Naive thymus-derived CD4-positive, alpha-beta T cell (primary cell): ENCODE data around the gene TNK2. TPM values are rescaled to one million over a fixed set of nuclear protein-coding genes. Genes with fewer than 3 reads are reported as not detected.
"Not testable (repeated sequence)": the region's sequence is repeated elsewhere in the genome, so short reads cannot be mapped to it uniquely, and the experiment has no call there.

Experiments
- ATAC-seq: fragments of 150-1000 bp; cut with Tn5 transposase; 2 replicates; pipeline ENCODE4 v1.10.0; 2021; ENCODE audit warnings: mild to moderate bottlenecking, moderate library complexity
- CTCF ChIA-PET: fragments of 350-600 bp; sonication (Branson Sonifier 250); formaldehyde crosslinking; loops from one replicate; lab custom pipeline; 2021; ENCODE audit warnings: antibody characterized with exemption; lab: Charles Lee
- POLR2A ChIA-PET: fragments of 350-600 bp; sonication (Branson Sonifier 250); formaldehyde crosslinking; loops from one replicate; lab custom pipeline; 2021; ENCODE audit warnings: antibody characterized with exemption, inconsistent platforms; lab: Charles Lee
- DNase-seq, 9 donors: peaks; one replicate each; pipeline versions ENCODE4 v3.0.0 to v3.0.0-alpha.2; 2020 to 2022; ENCODE audit warnings: mixed read lengths in 1 of 9
- H3K27ac ChIP-seq: one replicate; pipeline ENCODE4 v1.7.0; 2013; ENCODE audit warnings: mild to moderate bottlenecking, low read depth, low read length, moderate library complexity
- H3K27me3 ChIP-seq, 2 donors: one replicate each; pipeline ENCODE4 v1.7.0; 2013; ENCODE audit warnings: low read length in 2 of 2, mild to moderate bottlenecking in 2 of 2, moderate library complexity in 2 of 2; ENCODE audit not compliant: control insufficient read depth in 2 of 2, insufficient read depth in 2 of 2
- H3K36me3 ChIP-seq, 3 experiments: 1 replicate in 2 of 3; 2 replicates in 1 of 3; pipeline ENCODE4 v1.7.0; 2013; ENCODE audit warnings: low read length in 3 of 3, mild to moderate bottlenecking in 3 of 3, moderate library complexity in 1 of 3; ENCODE audit not compliant: insufficient read depth in 3 of 3, control insufficient read depth in 2 of 3
- H3K4me1 ChIP-seq, 2 donors: one replicate each; pipeline ENCODE4 v1.7.0; 2013; ENCODE audit warnings: low read length in 2 of 2, mild to moderate bottlenecking in 2 of 2, moderate library complexity in 1 of 2; ENCODE audit not compliant: control insufficient read depth in 2 of 2, insufficient read depth in 2 of 2
- H3K4me3 ChIP-seq: 2 replicates; pipeline ENCODE4 v1.7.0; 2013; ENCODE audit warnings: mild to moderate bottlenecking, low read length
- H3K9me3 ChIP-seq, 3 experiments: 1 replicate in 2 of 3; 2 replicates in 1 of 3; pipeline ENCODE4 v1.7.0; 2013; ENCODE audit warnings: low read length in 3 of 3; ENCODE audit not compliant: control insufficient read depth in 2 of 3
- H3K27ac Mint-ChIP-seq, 9 donors: one replicate each; pipeline ENCODE4 v1.8.0; 2020 to 2022; ENCODE audit warnings: mixed read lengths in 9 of 9, mild to moderate bottlenecking in 8 of 9, moderate library complexity in 5 of 9, inconsistent platforms in 2 of 9
- H3K27me3 Mint-ChIP-seq, 5 donors: one replicate each; pipeline ENCODE4 v1.8.0; 2021 to 2022; ENCODE audit warnings: mixed read lengths in 5 of 5, mild to moderate bottlenecking in 1 of 5
- H3K36me3 Mint-ChIP-seq, 5 donors: one replicate each; pipeline ENCODE4 v1.8.0; 2020 to 2022; ENCODE audit warnings: mixed read lengths in 5 of 5, mild to moderate bottlenecking in 3 of 5, inconsistent platforms in 1 of 5
- H3K4me1 Mint-ChIP-seq, 7 donors: one replicate each; pipeline ENCODE4 v1.8.0; 2020 to 2022; ENCODE audit warnings: mixed read lengths in 7 of 7, mild to moderate bottlenecking in 3 of 7, inconsistent platforms in 1 of 7
- H3K4me3 Mint-ChIP-seq, 10 donors: one replicate each; pipeline ENCODE4 v1.8.0; 2020 to 2022; ENCODE audit warnings: mild to moderate bottlenecking in 10 of 10, mixed read lengths in 10 of 10, moderate library complexity in 6 of 10, inconsistent platforms in 2 of 10
- H3K9me3 Mint-ChIP-seq, 11 donors: one replicate each; pipeline ENCODE4 v1.8.0; 2020 to 2022; ENCODE audit warnings: mixed read lengths in 11 of 11, mild to moderate bottlenecking in 4 of 11, inconsistent platforms in 1 of 11, moderate library complexity in 1 of 11
- intact Hi-C, 2 donors: fragments of 100-400 bp; cut with micrococcal nuclease; formaldehyde crosslinking; loops; one replicate each; pipeline ENCODE4 v1.15.1; 2023
- polyA plus RNA-seq, 2 donors: library from polyadenylated mRNA; unstranded; fragments of 300-500 nt; fragmentation: Illumina TruSeq; gene quantifications; one replicate each; pipeline ENCODE4 v1.2.3, GENCODE V29; 2021
- total RNA-seq, 6 experiments: library from RNA in 5 of 6; stranded (reverse) in 5 of 6; gene quantifications; 1 replicate in 5 of 6; 2 replicates in 1 of 6; pipeline ENCODE4 v1.2.3 and lab custom pipeline; 2021 to 2026

The TNK2 gene
- total and polyA plus RNA-seq, 7 experiments from 2014 or later, result 2.0 to 196 (median 184) TPM

DNA sequence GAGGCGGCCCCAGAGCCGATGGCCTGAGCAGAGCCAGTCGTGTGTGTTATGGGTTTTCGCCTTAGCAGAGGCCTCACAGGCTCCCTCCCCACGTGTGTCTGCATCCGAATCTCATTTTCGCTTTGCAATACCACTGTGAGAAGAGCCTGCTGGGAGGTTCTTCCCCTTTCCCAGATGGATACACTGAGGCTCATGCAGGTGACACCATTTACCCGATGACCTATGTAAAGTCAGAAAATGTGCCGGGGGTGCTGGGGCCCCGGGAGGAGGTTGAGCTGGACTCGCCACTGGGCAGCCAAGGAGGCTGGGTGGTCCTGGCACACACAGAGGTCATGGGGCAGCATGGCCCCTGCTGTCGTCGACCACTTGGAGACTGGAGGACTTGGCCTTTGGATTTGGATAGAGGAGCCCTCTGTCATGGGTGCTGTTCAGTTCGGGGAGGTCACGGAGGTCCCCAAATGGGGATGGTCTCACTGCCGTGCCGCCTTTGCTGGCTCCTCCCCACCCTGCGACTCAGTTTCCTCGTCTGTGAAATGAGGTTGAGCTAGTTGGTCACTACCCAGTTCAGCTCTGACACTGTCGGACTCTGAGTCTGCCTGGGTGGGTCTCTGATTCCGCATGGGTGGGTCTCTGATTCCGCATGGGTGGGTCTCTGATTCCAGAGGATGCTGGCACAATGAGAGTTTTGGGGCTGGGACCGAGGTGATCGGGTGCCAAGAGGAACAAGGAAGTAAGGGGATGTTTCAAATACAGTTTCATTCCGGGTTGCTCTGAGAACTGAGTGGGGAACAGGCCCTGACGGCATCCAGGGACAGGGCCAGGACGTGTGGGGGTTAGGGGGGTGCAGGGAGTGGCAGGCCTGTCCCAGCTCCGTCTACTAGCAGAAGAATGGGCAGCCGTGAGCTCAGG is 73.4 kb downstream of the TNK2 start:
- POLR2A ChIA-PET, result no interaction called here
- no peak for DNase-seq
- Mint-ChIP-seq H3K27me3 (peaks cover 0 to 9% (median 0%) of the 10 kb centered on the region in 5 donors), H3K4me1 (peaks cover 0 to 2% (median 0%) of the 10 kb centered on the region in 7 donors), H3K9me3 (no peaks in the 10 kb centered on the region), H3K27ac (no peak overlapping the region), H3K36me3 (no peaks in the 10 kb centered on the region), H3K4me3 (no peak overlapping the region)
- H3K4me1 ChIP-seq, result no peaks in the 10 kb centered on the region
- CTCF ChIA-PET, result no interaction called here
- no peak overlapping the region for H3K4me3 ChIP-seq
- H3K9me3 ChIP-seq, result no peaks in the 10 kb centered on the region
- ATAC-seq, result no peak
- no peak overlapping the region for H3K27ac ChIP-seq
- no peaks in the 10 kb centered on the region for H3K36me3 ChIP-seq
- no peaks in the 10 kb centered on the region for H3K27me3 ChIP-seq
- intact Hi-C loops, result no loop called here

DNA sequence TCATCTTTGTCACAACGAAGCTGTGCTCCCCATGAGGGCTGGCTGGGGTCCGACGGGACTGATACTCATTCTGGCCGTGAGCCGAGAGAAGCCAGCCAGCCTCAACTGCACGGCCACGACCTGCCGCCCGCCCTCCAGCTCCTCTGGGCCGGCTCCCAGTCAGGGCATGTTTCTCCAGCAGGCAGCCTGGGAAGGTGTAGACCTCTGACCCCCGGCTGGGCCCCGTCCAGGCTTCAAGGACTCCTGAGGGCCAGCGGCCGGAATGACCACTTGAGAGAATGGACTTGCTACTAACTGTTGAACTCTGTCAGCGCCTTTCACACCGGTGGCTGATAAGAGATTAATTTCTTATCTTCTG is 78.5 kb downstream of the TNK2 start:
- Histone ChIP-seq H3K27me3 (no peaks in the 10 kb centered on the region), H3K4me3 (no peak overlapping the region), H3K4me1 (no peaks in the 10 kb centered on the region), H3K9me3 (no peaks in the 10 kb centered on the region), H3K36me3 (no peaks in the 10 kb centered on the region), H3K27ac (no peak overlapping the region)
- Mint-ChIP-seq H3K9me3 (peaks cover 0 to 1% (median 0%) of the 10 kb centered on the region in 11 donors), H3K4me1 (peaks cover 0 to 2% (median 0%) of the 10 kb centered on the region in 7 donors), H3K4me3 (no peak overlapping the region), H3K27ac (no peak overlapping the region), H3K27me3 (peaks cover 0 to 2% (median 0%) of the 10 kb centered on the region in 5 donors), H3K36me3 (no peaks in the 10 kb centered on the region)
- ChIA-PET CTCF (no interaction called here), POLR2A (no interaction called here)
- intact Hi-C loops, result no loop called here
- DNase-seq (no peak), ATAC-seq (no peak)

- CTCF ChIA-PET, result no interaction called here
- no peak overlapping the region for H3K4me3 ChIP-seq
- H3K36me3 Mint-ChIP-seq, result no peaks in the 10 kb centered on the region
- H3K4me1 ChIP-seq, result no peaks in the 10 kb centered on the region
- intact Hi-C loops, result no loop called here
- H3K4me1 Mint-ChIP-seq, result peaks cover 0 to 2% (median 0%) of the 10 kb centered on the region in 7 donors
- no peak overlapping the region for H3K27ac Mint-ChIP-seq
- no peak for DNase-seq
- POLR2A ChIA-PET, result no interaction called here
- no peak overlapping the region for H3K4me3 Mint-ChIP-seq
- ATAC-seq, result no peak
- no peaks in the 10 kb centered on the region for H3K27me3 ChIP-seq
- H3K9me3 ChIP-seq, result no peaks in the 10 kb centered on the region
- peaks cover 0 to 1% (median 0%) of the 10 kb centered on the region in 11 donors for H3K9me3 Mint-ChIP-seq
- peaks cover 0 to 2% (median 0%) of the 10 kb centered on the region in 5 donors for H3K27me3 Mint-ChIP-seq
- H3K27ac ChIP-seq, result no peak overlapping the region
- no peaks in the 10 kb centered on the region for H3K36me3 ChIP-seq
Observed at GRCh38 chr3:195828762-195829161, 79.6 kb downstream of the TNK2 start.

DNA sequence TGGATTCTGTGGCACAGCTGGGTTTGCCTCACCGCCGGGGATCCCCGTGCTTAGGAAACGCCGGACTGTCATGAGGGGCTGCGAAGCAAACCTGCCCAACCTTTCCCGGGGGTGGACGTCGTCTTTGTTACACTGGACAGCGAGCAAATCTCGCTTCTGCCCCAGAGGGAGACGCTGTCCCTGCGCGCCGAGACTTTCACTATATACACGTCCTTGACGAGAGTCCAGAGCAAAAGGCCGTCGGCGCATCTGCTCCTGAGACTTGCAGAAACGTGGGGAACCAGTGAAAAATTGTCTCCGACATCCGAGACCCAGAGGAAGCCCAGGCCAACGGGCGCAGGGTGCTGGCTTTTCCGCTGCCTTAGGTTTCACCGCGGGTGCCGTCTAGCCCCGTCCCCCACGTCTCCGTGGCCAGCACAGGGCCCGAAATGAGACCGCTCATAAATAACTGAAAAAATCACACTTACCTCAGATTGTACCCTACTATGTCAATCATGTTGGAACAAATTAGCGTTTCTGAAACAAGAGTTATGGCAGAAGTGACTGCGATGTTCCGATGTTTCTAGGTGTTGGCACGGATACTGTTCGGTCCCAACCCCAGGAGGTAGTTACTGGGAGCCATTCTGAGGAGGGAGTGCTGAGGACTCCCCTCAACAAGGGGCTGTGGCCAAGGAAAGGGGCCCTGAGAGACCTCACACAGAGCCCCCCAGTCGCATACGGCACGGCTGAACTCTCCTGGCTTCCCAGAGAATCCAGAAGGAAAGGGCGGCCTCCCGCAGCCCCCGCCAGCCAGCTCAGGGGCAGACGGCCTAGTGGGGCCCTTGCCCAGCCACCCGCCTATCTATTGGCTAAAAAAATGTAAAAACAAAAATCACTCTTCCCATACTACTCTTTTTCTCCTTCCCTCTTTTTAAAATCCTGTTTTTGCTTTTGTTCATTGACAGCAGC is 82.2 kb downstream of the TNK2 start:
- POLR2A ChIA-PET, result no interaction called here
- Histone ChIP-seq H3K4me1 (no peaks in the 10 kb centered on the region), H3K4me3 (no peak overlapping the region), H3K36me3 (no peaks in the 10 kb centered on the region), H3K27me3 (no peaks in the 10 kb centered on the region), H3K27ac (no peak overlapping the region), H3K9me3 (no peaks in the 10 kb centered on the region)
- H3K27me3 Mint-ChIP-seq, result peaks cover 0 to 12% (median 0%) of the 10 kb centered on the region in 5 donors
- no peaks in the 10 kb centered on the region for H3K36me3 Mint-ChIP-seq
- intact Hi-C loops, result no loop called here
- H3K9me3 Mint-ChIP-seq, result peaks cover 0 to 1% (median 0%) of the 10 kb centered on the region in 11 donors
- CTCF ChIA-PET, result no interaction called here
- no peak overlapping the region for H3K4me3 Mint-ChIP-seq
- peaks cover 0 to 2% (median 0%) of the 10 kb centered on the region in 7 donors for H3K4me1 Mint-ChIP-seq
- H3K27ac Mint-ChIP-seq, result no peak overlapping the region
- DNase-seq (no peak), ATAC-seq (no peak)

- Mint-ChIP-seq H3K4me1 (peaks cover 0 to under 1% (median 0%) of the 10 kb centered on the region in 7 donors), H3K27me3 (peaks cover 0 to 12% (median 0%) of the 10 kb centered on the region in 5 donors), H3K36me3 (no peaks in the 10 kb centered on the region), H3K4me3 (no peak overlapping the region), H3K27ac (no peak overlapping the region), H3K9me3 (peaks cover 0 to 1% (median 0%) of the 10 kb centered on the region in 11 donors)
- POLR2A ChIA-PET, result no interaction called here
- Histone ChIP-seq H3K36me3 (no peaks in the 10 kb centered on the region), H3K27ac (no peak overlapping the region), H3K27me3 (no peaks in the 10 kb centered on the region), H3K4me3 (no peak overlapping the region), H3K4me1 (no peaks in the 10 kb centered on the region), H3K9me3 (no peaks in the 10 kb centered on the region)
- ATAC-seq, result no peak
- DNase-seq, result no peak
- intact Hi-C loops, result no loop called here
- CTCF ChIA-PET, result no interaction called here
Observed at GRCh38 chr3:195825191-195825588, 83.2 kb downstream of the TNK2 start.

GRCh38 chr3:195824425-195825190 is 83.7 kb downstream of the TNK2 start:
- ATAC-seq, POLR2A ChIA-PET, H3K4me1 ChIP-seq: not testable (repeated sequence)

More at GRCh38 chr3:195824425-195825190, 83.7 kb downstream of the TNK2 start:
- DNase-seq, H3K9me3 ChIP-seq, H3K27ac ChIP-seq, H3K27ac Mint-ChIP-seq, H3K27me3 ChIP-seq, H3K36me3 ChIP-seq, intact Hi-C loops, H3K9me3 Mint-ChIP-seq, H3K36me3 Mint-ChIP-seq, H3K4me1 Mint-ChIP-seq, H3K4me3 Mint-ChIP-seq, CTCF ChIA-PET, H3K4me3 ChIP-seq: not testable (repeated sequence)
- H3K27me3 Mint-ChIP-seq, result peaks cover 0 to 12% (median 0%) of the 10 kb centered on the region in 5 donors
